Measurements from ENCODE around the gene SYNPO. TPM values are rescaled to one million over a fixed set of nuclear protein-coding genes. Genes with fewer than 3 reads are reported as not detected.

SYNPO gene
- total and polyA plus RNA-seq, 2 experiments from 2014 or later, result 7.1 to 8.4 TPM

- Histone ChIP-seq H3K4me3 (no peak within 1 kb of the TSS), H3K27me3 (no peaks in the 10 kb centered on the region), H4K20me1 (ENCODE audit: insufficient read depth, poor library complexity, severe bottlenecking) (no peaks in the 10 kb centered on the region), H2AFZ (no peak within 1 kb of the TSS), H3K9me3 (ENCODE audit: low read depth) (no peaks in the 10 kb centered on the region), H3K79me2 (no peaks in the 10 kb centered on the region), H3K4me2 (no peak within 1 kb of the TSS), H3K36me3 (replicated peaks; ENCODE audit: insufficient read depth, low read depth) (no peaks in the 10 kb centered on the region), H3K4me1 (ENCODE audit: insufficient read depth) (peaks cover 21% of the 10 kb centered on the region), H3K9me2 (replicated peaks; ENCODE audit: insufficient read depth) (no peaks in the 10 kb centered on the region), H3K27ac (no peak within 1 kb of the TSS)
- no peak for DNase-seq (ENCODE audit: low spot score)
- WGBS (ENCODE audit: low lambda C conversion rate, missing lambda C conversion rate), result 62% methylated on average over 7 of the region's 7 CpGs
- TF ChIP-seq EZH2phosphoT487 (IDR thresholded peaks at IDR 0.05; ENCODE audit: low read depth, severe bottlenecking, unreplicated experiment), result no peak
- no peak for TF ChIP-seq CTCF (IDR thresholded peaks at IDR 0.05; ENCODE audit: poor library complexity)
- TF ChIP-seq EZH2 (IDR thresholded peaks at IDR 0.05; ENCODE audit: borderline replicate concordance), result no peak
Observed at GRCh38 chr5:150661086-150661485, 20.6 kb downstream of the SYNPO start, which contains the start of gene MYOZ3. Gene MYOZ3, plus strand, starts transcription at chr5:150661251. Its CDS starts 1,691 bp downstream, at chr5:150662942.

- no peak overlapping the region for H3K27ac ChIP-seq
- H3K4me1 ChIP-seq (ENCODE audit: insufficient read depth), result peaks cover 16% of the 10 kb centered on the region
- H3K9me3 ChIP-seq (ENCODE audit: low read depth), result no peaks in the 10 kb centered on the region
- no peak overlapping the region for H3K4me2 ChIP-seq
- H4K20me1 ChIP-seq (ENCODE audit: insufficient read depth, poor library complexity, severe bottlenecking), result no peaks in the 10 kb centered on the region
- no peaks in the 10 kb centered on the region for H3K27me3 ChIP-seq
- no peaks in the 10 kb centered on the region for H3K9me2 ChIP-seq (replicated peaks; ENCODE audit: insufficient read depth)
- H3K36me3 ChIP-seq (replicated peaks; ENCODE audit: insufficient read depth, low read depth), result no peaks in the 10 kb centered on the region
- no peak overlapping the region for H2AFZ ChIP-seq
- TF ChIP-seq EZH2phosphoT487 (IDR thresholded peaks at IDR 0.05; ENCODE audit: low read depth, severe bottlenecking, unreplicated experiment), result no peak
- TF ChIP-seq CTCF (IDR thresholded peaks at IDR 0.05; ENCODE audit: poor library complexity), result no peak
- TF ChIP-seq EZH2 (IDR thresholded peaks at IDR 0.05; ENCODE audit: borderline replicate concordance), result no peak
- 84% methylated on average over 10 of the region's 10 CpGs for WGBS (ENCODE audit: low lambda C conversion rate, missing lambda C conversion rate)
- no peak overlapping the region for H3K4me3 ChIP-seq
- no peak for DNase-seq (ENCODE audit: low spot score)
- H3K79me2 ChIP-seq, result no peaks in the 10 kb centered on the region
Observed at GRCh38 chr5:150661821-150662596, 21.5 kb downstream of the SYNPO start.

- Histone ChIP-seq H3K27me3 (no peaks in the 10 kb centered on the region), H3K36me3 (replicated peaks; ENCODE audit: insufficient read depth, low read depth) (no peaks in the 10 kb centered on the region), H3K79me2 (no peaks in the 10 kb centered on the region), H3K4me2 (no peak overlapping the region), H3K9me3 (ENCODE audit: low read depth) (no peaks in the 10 kb centered on the region), H3K4me3 (no peak overlapping the region), H3K4me1 (ENCODE audit: insufficient read depth) (peaks cover 11% of the 10 kb centered on the region), H3K9me2 (replicated peaks; ENCODE audit: insufficient read depth) (no peaks in the 10 kb centered on the region), H2AFZ (no peak overlapping the region), H3K27ac (no peak overlapping the region), H4K20me1 (ENCODE audit: insufficient read depth, poor library complexity, severe bottlenecking) (no peaks in the 10 kb centered on the region)
- DNase-seq (ENCODE audit: low spot score), result no peak
- TF ChIP-seq EZH2phosphoT487 (IDR thresholded peaks at IDR 0.05; ENCODE audit: low read depth, severe bottlenecking, unreplicated experiment), result no peak
- no peak for TF ChIP-seq CTCF (IDR thresholded peaks at IDR 0.05; ENCODE audit: poor library complexity)
- no peak for TF ChIP-seq EZH2 (IDR thresholded peaks at IDR 0.05; ENCODE audit: borderline replicate concordance)
- 63% methylated on average over 4 of the region's 4 CpGs for WGBS (ENCODE audit: low lambda C conversion rate, missing lambda C conversion rate)
Observed at GRCh38 chr5:150662731-150663516, 22.5 kb downstream of the SYNPO start.

Data from hepatocyte (in vitro differentiated cells).